ENCODE measurements around the gene CORO2B. TPM values are rescaled to one million over a fixed set of nuclear protein-coding genes. Genes with fewer than 3 reads are reported as not detected.
A peak's percentile ranks its signal among the peaks of the same experiment; 100 is the strongest.
"Not testable (repeated sequence)": the region's sequence is repeated elsewhere in the genome, so short reads cannot be mapped to it uniquely, and the experiment has no call there.

CORO2B gene
- total RNA-seq, 1 donor from 2014 or later: 6.6 TPM

DNA sequence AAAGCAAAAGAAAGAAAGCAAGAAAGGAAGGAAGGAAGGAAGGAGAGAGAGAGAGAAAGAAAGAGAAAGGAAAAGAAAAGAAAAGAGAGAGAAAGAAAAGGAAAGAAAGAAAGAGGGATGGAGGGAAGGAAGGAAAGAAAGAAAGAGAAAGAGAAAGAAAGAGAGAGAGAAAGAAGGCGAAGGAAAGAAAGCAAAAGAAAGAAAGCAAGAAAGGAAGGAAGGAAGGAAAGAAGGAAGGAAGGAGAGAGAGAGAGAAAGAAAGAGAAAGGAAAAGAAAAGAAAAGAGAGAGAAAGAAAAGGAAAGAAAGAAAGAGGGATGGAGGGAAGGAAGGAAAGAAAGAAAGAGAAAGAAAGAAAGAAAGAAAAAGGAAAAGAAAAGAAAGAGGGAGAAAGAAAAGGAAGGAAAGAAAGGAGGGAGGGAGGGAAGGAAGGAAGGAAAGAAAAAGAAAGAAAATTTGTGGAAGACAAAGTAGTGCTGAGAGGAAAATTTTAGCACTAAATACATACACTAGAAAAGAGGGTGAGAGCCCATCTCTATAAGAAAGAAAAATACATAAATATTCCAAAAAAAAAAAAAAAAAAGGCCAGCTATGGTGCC, 181.3 kb downstream of the CORO2B start:
- DNase-seq; intact Hi-C loops (cut with DNase I); ATAC-seq (ENCODE audit: poor library complexity): not testable (repeated sequence)

DNA sequence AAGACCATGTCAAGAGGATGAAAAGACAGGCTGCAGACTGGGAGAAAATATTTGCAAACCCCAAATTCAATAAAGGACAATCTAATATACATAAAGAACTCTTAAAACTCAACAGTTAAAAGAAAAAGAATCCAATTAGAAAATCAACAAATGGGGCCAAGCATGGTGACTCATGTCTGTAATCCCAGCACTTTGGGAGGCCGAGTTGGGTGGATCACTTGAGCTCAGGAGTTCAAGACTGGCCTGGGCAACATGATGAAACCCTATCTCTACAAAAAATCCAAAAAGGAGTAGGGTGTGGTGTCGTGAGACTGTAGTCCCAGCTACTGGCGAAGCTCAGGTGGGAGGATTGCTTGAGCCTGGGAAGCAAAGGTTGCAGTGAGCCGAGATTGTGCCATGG, 184.3 kb downstream of the CORO2B start:
- ATAC-seq (ENCODE audit: poor library complexity) (no peak), DNase-seq (no peak)
- intact Hi-C loops (cut with DNase I): no loop called here

DNA sequence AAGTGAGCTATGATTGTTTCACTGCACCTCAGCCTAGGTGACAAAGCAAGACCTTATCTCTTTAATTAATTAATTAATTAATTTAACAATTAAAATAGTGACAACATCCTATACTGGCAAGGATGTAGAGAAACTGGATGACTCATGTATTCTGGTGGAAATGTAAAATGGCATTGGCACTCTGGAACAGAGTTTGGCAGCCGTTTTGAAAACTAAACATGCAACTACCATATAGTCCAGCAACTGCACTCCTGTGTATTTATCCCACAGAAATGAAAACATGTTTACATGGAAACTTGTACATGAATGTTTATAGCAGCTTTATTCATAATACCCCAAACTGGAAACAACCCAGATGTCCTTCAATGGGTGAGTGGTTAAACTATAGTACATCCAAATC, 185.3 kb downstream of the CORO2B start:
- DNase-seq (no peak), ATAC-seq (ENCODE audit: poor library complexity) (no peak)
- intact Hi-C loops (cut with DNase I): no loop called here

DNA sequence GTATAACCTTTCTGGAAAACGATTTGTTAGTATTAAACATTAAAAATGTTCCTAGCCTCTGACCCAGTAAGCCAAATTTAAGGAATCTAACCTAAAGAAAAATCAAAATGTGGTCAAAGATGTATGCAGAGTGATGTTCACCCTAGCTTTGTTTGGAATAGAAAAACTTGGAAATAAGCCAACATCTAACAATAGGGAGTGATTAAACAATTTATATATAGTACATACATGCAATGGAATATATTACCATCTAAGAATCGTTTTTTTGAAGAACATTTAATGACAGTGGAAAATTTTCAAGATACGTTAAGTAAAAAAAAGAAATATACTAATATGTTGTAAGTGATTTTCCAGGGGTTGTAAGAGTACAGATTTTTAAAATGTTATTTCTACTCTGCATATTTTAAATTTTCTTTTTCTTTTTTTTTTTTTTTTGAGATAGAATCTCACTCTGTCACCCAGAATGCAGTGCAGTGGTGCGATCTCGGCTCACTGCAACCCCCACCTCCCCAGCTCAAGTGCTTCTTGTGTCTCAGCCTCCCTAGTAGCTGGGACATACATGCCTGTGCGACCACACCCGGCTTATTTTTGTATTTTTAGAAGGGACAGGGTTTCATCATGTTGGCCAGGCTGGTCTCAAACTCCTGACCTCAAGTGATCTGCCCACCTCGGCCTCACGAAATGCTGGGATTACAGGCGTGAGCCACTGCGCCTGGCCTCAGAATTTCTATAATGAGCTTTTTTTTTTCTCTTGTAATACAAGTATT, 187.0 kb downstream of the CORO2B start:
- intact Hi-C loops (cut with DNase I): no loop called here
- no peak for ATAC-seq (ENCODE audit: poor library complexity)
- no peak for DNase-seq

DNA sequence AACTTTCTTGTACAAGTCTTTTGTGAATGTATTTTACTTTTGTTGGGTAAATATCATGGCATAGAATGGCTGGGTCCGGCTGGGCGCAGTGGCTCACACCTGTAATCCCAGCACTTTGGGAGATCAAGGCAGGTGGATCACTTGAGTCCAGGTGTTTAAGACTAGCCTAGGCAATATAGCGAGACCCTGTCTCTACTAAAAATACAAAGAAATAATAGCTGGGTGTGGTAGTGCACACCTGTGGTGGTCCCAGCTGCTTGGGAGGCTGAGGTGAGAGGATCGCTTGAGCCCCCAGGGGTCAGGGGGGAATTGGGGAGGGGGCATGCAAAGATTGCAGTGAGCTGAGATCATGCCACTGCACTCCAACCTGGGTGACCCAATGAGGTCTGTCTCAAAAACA, 189.0 kb downstream of the CORO2B start:
- no peak for DNase-seq
- intact Hi-C loops (cut with DNase I): no loop called here
- no peak for ATAC-seq (ENCODE audit: poor library complexity)

DNA sequence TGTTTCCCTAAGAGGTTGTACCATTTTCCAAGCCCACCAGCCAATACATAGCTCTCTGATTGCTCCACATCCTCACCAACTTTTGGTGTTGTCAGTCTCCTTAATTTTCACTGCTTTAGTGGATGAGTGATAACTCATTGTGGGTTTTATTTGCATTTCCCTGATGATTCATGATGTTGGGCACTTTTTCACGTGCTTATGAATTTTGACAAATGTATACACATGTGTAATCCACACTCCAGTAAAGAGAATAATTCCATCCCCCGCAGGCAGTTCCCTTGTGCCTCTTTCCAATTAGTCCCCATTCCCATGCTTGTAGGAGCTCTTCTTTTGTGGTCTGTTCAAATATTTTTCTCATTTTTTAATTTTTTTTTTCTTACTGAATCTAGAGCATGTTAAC, 189.5 kb downstream of the CORO2B start:
- DNase-seq: no peak
- intact Hi-C loops (cut with DNase I): no loop called here
- ATAC-seq (ENCODE audit: poor library complexity): no peak

DNA sequence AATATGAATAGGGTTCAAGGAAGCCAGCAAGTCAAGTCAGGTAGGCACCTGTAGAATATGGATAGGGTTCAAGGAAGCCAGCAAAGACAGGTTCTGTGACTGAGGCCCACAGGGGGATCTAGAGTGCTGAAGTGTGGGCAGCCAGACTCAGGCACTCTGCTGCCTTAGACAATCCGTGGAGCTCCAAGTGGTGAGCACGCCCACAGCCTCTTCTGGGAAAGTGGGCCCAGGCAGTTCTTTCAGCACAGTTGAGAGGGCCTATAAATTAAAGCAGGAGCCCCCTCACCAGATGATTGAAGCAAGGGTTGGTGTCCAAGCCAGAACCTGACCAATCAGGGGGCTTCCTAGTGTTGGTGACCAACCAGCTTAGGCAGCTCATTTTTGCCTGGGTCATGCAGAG, 190.9 kb downstream of the CORO2B start:
- intact Hi-C loops (cut with DNase I): no loop called here
- DNase-seq: no peak
- no peak for ATAC-seq (ENCODE audit: poor library complexity)

DNA sequence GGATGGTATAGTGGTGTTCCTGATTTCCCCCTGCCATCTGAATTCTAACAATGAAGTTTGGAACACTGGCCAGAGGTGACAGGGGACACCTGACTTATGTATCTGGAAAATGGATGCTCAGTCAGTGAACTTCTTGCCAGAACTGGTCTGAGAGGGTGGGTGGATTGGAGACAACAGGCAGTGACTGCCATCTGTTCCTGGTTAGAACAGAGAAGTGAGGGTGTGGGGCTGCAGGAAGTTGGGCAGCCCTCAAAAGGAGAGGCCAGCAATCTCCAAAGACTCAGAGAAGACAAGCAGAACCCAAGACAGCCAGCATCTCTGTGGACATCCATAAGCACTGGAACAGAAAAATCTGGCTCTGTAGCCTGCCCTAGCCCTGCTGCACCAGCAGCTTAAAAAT, 191.4 kb downstream of the CORO2B start:
- no peak for DNase-seq
- intact Hi-C loops (cut with DNase I): no loop called here
- no peak for ATAC-seq (ENCODE audit: poor library complexity)

DNA sequence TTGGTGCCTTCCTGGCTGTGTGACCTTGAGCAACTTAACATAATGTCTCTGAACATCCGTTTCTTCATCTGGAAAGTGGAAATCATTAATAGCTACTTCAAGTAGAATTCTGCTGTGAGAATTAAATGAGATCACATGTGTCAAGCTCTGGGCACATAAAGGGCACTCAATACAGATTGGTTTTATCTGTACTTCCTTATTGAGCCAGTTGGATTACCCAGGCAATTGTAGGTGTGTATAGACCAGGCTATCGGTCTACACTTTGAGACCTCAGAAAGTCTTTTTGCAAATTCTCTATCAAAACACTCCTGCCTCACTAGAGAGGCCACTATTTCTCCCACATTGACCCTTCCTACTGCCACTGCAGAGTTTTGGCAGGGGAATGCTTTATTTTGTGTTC, 194.2 kb downstream of the CORO2B start:
- ATAC-seq (ENCODE audit: poor library complexity) (no peak), DNase-seq (no peak)
- intact Hi-C loops (cut with DNase I): no loop called here

DNA sequence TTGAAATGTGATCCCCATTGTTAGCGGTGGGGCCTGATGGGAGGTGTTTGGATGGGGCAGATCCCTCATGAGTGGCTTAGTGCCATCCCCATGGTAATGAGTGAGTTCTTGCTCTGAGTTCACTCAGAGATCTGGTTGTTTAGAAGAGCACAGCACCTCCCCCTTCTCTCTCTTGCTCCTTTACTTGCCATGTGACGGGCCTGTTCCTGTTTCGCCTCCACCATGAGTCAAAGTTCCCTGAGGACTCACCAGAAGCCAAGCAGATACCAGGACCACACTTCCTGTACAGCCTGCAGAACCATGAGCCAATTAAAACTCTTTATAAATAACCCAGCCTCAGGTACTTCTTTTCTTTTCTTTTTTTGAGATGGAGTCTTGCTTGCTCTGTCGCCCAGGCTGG, 195.3 kb downstream of the CORO2B start:
- ATAC-seq (ENCODE audit: poor library complexity) (peak; percentile 9), DNase-seq (no peak)
- intact Hi-C loops (cut with DNase I): no loop called here

DNA sequence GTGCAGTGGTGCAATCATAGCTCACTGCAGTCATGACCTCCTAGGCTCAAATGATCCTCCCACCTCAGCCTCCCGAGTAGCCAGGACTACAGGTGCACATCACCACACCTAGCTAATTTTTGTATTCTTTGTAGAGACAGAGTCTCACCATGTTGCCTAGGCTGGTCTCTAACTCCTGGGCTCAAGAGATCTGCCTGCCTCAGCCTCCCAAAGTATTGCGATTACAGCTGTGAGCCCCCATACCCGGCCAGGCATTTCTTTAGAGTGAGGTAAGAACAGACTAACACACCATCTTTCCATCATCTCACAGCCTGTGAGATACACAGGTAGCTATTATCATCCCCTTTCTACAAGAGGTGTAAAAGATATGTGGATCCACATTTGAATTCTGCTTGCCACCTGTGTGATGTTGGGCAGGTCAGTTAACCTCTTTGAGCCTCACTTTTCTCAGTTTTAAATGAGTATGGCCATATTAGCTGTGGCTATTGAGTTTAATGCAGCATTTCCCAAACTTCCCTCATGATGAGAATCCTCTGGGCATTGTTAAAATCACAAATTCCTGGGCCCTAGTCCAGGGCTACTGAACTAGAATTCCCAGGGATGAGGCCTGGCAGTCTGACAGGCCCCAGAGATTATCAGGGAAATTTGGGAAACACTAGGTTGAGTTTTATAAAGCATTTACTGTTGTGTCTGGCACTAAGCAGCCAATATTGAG, 195.9 kb downstream of the CORO2B start:
- intact Hi-C loops (cut with DNase I): no loop called here
- DNase-seq (no peak), ATAC-seq (ENCODE audit: poor library complexity) (peak; percentile 53)

DNA sequence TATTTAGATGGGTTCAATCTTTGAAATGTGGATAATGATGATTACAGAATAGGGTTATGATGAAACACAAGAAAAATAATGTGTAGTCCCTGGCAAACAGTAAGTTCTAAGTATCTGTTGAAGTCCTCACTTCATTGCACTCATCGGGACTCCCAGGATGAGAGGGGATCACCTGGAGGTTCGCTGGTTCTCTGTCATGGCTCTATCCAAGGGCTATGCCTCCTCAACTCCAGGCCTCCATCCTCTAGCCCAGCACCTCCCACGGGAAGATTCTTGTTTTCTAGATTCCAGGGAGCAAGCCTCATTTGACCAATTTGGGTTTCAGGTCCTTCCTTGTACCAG, 196.4 kb downstream of the CORO2B start:
- ATAC-seq (ENCODE audit: poor library complexity) (peak; percentile 21), DNase-seq (no peak)
- intact Hi-C loops (cut with DNase I): no loop called here

DNA sequence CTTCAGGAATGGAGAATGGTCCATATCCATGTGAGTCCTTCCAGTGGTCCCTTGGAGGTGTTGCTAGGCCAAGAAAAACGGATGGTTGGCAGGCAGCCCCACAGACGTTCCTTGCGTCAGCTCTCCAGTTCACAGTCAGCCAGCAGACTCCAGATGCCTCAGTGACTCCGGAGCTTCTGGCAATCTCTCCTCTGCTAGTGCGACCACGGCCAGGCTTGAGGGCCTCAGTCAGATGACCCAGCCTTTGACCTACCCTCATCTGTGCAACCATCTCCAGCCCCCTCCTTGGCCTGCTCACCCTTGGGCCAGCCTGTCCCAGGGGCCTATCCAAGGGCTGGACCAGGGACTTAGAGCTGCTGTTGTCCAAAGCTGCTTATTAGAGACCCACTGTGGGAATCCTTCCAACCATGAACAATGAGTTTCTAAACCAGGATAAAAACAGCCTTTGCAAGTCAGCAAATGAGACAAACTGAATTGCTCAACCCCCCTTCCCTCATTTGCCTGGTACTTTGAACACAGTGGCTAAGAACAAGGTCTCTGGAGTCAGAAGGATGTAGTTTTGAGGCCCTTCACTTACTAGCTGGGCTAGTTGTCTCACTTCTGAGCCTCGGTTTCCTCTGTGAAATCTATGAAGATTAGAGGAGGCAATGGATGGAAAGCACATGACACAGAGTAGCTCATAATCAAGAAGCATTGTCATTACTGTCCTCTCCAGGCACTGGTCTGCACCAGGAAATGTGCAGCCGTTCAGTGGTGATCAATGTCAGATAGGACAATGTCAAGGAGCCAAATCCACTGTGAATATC, 197.1 kb downstream of the CORO2B start:
- peak; percentile 93 for DNase-seq
- peak; percentile 90 for ATAC-seq (ENCODE audit: poor library complexity)
- intact Hi-C loops (cut with DNase I): no loop called here

DNA sequence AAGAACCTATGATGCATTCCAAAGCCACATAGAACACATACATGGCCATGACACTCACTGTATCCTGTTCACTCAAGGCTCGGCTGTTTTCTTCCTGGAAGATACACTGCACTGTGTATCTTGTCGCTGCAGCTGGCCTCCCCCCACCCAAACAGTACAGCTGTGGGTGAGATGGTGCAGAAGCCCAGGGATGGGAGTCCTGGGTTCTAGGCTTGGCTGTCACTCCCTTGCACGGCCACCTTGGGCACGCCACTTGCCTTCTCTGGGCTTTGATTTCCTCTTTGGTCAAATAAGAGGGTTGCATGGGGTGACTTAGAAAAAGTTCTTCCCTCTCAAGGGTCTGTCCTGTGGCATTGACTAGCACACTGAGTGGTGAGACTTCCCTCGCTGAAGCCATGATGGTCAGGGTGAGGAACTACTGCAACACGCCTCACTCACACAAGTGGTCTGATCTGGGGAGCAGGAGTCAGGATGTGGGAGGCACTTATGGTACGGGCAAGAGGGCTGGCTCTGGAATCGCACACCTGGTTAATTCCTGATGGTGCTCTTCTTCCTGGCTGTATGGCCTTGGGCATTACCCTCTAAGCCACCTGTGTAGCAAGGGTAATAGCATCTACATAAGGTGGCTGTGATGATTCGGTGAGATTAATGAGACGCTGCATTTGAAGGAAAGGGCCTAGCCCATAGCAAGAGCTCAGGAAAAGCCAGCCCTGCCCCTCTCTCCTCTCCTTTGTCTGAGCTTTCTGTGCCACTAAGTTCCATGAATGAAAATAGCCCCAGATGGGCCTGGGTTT, 197.9 kb downstream of the CORO2B start:
- DNase-seq: no peak
- intact Hi-C loops (cut with DNase I): no loop called here
- ATAC-seq (ENCODE audit: poor library complexity): no peak

Other genes starting within 250 kb of the CORO2B start
- 32.2 TPM for gene ITGA11, start 146.8 kb upstream of the CORO2B start, total RNA-seq
- 118 TPM for gene ANP32A, start 241.9 kb downstream of the CORO2B start, total RNA-seq

Measured in Right ventricle myocardium superior (tissue), 1 donor.